AG09319 (cell line): ENCODE data around the gene PTPN12.

Experiments used
- DNase-seq: peaks from one replicate; pipeline ENCODE4 v3.0.0-alpha.2; 2010; ENCODE audit warnings: low read depth; ENCODE audit errors: extremely low read depth
- TF ChIP-seq, protein P1 (sequence below): IDR thresholded peaks from 2 replicates; pipeline ENCODE4 v1.5.1; 2011; ENCODE audit warnings: low read depth, mild to moderate bottlenecking, inconsistent platforms, low read length, moderate library complexity

Gene PTPN12

DNA sequence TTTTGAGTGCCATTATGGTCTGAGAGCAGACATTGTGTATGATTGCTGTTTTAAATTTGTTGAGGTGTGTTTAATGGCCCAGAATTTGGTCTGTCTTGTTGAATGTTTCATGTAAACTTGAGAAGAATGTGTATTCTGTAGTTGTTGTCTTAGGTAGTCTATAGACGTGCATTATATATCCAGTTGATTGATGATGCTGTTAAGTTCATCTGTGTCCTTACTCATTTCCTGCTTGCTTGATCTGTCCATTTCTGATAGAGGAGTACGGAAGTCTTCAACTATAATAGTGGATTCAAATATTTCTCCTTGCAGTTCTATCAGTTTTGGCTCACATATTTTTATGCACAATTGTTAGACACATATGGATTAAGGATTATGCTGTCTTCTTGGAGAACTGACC lies 16.0 kb downstream of the PTPN12 start:
- TF ChIP-seq, protein P1, sequence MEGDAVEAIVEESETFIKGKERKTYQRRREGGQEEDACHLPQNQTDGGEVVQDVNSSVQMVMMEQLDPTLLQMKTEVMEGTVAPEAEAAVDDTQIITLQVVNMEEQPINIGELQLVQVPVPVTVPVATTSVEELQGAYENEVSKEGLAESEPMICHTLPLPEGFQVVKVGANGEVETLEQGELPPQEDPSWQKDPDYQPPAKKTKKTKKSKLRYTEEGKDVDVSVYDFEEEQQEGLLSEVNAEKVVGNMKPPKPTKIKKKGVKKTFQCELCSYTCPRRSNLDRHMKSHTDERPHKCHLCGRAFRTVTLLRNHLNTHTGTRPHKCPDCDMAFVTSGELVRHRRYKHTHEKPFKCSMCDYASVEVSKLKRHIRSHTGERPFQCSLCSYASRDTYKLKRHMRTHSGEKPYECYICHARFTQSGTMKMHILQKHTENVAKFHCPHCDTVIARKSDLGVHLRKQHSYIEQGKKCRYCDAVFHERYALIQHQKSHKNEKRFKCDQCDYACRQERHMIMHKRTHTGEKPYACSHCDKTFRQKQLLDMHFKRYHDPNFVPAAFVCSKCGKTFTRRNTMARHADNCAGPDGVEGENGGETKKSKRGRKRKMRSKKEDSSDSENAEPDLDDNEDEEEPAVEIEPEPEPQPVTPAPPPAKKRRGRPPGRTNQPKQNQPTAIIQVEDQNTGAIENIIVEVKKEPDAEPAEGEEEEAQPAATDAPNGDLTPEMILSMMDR, result no peak

DNA sequence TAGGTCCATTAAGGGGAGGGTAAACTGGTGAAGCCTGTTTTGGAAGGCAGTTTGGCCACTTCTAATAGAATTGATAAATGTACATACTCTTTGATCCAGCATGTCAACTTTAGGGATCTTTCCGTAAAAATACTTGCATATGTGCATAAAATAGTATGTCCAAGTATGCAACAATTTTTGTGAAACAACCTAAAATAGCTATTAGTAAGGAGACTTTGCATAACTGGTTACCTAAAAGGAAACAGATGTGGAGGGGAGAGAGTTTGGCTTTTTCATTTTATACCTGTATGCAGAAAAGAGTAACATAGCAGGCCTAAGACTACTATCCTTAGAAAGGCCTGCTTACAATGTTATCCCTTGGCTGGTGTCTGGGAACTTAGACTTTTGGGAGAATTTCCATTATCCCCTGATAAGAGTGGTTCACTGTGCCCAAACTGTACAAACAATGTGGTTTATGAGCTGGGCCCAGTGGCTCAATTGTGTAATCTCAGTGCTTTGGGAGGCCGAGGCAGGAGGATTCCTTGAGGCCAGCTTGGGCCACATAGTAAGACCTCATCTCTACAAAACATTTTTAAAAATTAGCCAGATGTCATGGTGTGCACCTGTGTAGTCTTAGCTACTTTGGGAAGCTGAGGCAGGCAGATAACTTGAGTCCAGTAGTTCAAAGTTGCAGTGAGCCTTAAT lies 21.3 kb downstream of the PTPN12 start:
- DNase-seq, result no peak
- TF ChIP-seq, protein P1, result no peak

More for the DNA sequence above, 16.0 kb downstream of the PTPN12 start:
- DNase-seq, result no peak

DNA sequence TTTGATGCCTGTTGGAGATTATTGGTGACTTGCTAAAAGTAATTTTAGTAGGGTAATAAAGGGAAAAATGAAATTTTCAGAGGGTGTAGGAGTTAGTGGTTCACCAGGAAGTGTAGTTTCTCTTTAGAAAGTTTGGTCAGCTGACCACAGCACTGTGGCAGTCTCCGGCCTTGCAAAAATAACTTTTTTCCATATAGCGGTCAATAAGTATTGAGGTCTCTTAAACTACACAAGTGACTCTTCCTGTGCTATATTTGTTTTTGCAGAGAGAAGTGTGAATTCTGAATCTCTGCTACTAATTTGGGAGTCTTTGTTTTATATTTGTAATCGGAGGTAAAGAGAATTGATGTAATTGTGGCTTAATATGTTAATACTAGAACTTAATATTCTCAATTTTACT lies 24.3 kb downstream of the PTPN12 start:
- TF ChIP-seq, protein P1, result no peak
- DNase-seq, result no peak

DNA sequence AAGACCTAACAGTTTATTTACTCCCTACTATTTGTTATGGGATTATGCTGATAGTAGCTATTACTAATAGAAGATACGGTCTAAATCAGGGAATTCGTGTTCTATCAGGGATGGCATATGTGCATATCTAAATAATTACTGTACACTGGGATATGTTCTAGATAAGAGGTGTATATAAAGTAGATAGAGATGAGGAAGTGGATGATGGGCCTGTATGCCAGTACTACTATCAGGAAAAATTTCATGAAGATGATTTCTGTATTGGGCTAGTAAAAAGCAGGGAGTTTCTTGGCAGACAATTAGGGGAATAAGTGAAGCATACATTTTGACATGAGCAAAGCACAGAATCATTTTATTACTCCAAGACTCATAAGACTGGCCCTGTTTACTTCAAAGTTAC lies 26.2 kb downstream of the PTPN12 start:
- no peak for DNase-seq
- TF ChIP-seq, protein P1, result no peak

DNA sequence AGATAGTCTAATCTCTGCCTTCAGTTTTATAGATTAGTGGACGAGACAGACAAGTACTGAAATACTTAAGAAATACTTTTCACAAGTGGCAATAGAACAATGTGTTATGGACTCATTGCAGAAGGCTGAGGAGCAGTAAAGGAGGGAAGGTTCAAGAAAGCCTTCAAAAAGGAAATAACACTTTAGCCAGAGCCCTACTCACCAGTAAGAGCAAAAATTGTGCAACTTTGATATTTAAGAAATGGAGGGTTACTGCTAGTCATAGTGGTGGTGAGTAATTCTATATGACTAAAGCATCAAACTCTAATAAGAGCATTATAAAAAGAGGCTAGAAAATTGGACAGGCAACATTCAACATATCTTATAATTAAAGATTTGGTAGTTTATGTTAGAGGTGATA lies 28.8 kb downstream of the PTPN12 start:
- TF ChIP-seq, protein P1, result no peak

DNA sequence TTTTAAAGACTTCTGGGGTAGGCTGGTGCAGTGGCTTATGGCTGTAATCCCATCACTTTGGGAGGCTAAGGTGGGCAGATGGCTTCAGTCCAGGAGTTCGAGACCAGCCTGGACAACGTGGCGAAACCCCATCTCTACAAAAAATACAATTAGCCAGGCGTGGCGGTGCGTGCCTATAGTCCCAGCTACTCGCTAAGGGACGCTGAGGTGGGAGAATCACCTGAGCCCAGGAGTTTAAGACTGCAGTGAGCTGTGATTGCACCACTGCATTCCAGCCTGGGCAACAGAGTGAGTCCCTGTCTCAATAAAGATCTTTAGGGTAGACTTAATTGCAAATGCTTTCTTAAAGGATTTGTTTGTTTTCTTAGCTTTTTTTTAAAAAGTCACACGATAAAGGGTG lies 29.3 kb downstream of the PTPN12 start:
- no peak for DNase-seq
- TF ChIP-seq, protein P1, result no peak

More for the DNA sequence above, 28.8 kb downstream of the PTPN12 start:
- DNase-seq, result no peak

DNA sequence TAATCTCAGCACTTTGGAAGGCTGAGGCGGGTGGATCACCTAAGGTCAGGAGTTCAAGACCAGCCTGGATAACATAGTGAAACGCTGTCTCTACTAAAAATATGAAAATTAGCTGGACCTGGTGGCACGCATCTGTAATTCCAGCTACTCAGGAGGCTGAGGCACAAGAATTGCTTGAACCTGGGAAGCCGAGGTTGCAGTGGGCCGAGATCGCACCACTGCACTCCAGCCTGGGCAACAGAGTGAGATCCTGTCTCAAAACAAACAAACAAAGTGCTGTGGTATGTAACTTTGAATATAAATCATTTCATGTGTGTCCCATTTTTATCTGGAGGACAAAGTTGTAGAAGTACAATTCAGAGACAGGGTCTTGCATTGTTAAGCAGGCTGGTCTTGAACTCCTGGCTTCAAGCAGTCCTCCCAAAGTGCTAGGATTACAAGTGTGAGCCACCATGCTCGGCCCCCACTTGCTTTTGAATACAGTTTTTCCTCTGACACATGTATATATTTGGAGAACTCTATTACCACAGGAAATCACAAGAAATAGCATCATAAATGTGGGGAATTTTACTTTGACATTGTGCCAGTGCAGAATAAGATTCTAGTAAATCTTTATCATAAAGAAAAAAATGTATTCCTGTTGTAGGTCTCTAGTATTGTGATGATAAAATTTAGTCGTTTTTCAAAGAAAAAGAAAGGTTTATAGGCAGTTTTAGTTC lies 32.6 kb downstream of the PTPN12 start:
- TF ChIP-seq, protein P1, result no peak
- DNase-seq, result no peak
